Lower leg skin (tissue), 4 donors: ENCODE data around the gene TUT7. TPM values are rescaled to one million over a fixed set of nuclear protein-coding genes. Genes with fewer than 3 reads are reported as not detected.
"Not testable (repeated sequence)": the region's sequence is repeated elsewhere in the genome, so short reads cannot be mapped to it uniquely, and the experiment has no call there.

Experiments
- DNase-seq, 2 donors: peaks; one replicate each; pipeline ENCODE4 v3.0.0-alpha.2; 2019; ENCODE audit warnings: low spot score in 2 of 2
- H3K4me3 ChIP-seq: fragments of 200-600 bp; sonication (generic); 2 replicates; pipeline ENCODE4 v1.5.1; 2017; ENCODE audit warnings: mild to moderate bottlenecking, low read depth; ENCODE audit not compliant: poor library complexity, severe bottlenecking
- POLR2A ChIP-seq, 2 donors: fragments of 450-650 bp; IDR thresholded peaks; one replicate each; pipeline ENCODE4 v1.6.1; 2016 to 2017; ENCODE audit warnings: antibody characterized with exemption in 2 of 2, mild to moderate bottlenecking in 1 of 2, moderate library complexity in 1 of 2
- WGBS, 2 donors: methylation state at CpG; one replicate each; pipeline ENCODE4 v1.1.5; 2018; 5-methylcytosine and 5-hydroxymethylcytosine counted together
- intact Hi-C: fragments of 100-400 bp; cut with DNase I; formaldehyde crosslinking; loops from one replicate; pipeline ENCODE4 v1.15.0; 2023; ENCODE audit warnings: low total_unique reads
- total RNA-seq, 4 donors: library from RNA; depleted of rRNA; stranded (reverse); fragments of >200 nt; gene quantifications; one replicate each; pipeline ENCODE4 v1.1.0, GENCODE V29; 2016
- TF ChIP-seq, protein P1 (sequence below), 3 donors: fragments of 450-650 bp; IDR thresholded peaks; one replicate each; pipeline ENCODE4 v1.5.1; 2016; ENCODE audit warnings: antibody characterized with exemption in 3 of 3, mild to moderate bottlenecking in 3 of 3, moderate library complexity in 2 of 3

The TUT7 gene
- total RNA-seq, 4 donors from 2014 or later, result 75.9 to 132 (median 89.5) TPM

DNA sequence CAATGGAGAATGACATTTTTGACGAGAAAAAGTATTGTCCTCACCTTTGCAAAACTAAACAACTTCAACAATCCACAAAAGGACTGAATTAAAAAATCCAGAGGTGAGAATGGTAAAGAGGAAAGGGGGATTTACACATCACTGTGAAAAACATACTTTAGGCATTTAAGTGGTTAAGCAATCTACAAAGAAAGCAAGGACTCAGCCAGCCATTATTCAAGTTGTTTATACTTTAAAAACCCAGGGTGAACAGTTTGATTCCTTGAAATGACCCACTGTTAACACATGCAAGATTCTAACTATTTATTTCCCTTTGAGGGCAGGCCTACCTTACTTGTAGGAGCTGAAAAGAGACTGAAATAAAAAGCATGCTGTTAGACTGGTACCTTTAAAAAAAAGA is 29.3 kb downstream of the TUT7 start:
- intact Hi-C loops, result no loop called here
- H3K4me3 ChIP-seq, result no peak overlapping the region
- no peak for DNase-seq
- 91 to 95% methylated on average over 1 of the region's 1 CpG for WGBS, 2 donors
- TF ChIP-seq, protein P1, sequence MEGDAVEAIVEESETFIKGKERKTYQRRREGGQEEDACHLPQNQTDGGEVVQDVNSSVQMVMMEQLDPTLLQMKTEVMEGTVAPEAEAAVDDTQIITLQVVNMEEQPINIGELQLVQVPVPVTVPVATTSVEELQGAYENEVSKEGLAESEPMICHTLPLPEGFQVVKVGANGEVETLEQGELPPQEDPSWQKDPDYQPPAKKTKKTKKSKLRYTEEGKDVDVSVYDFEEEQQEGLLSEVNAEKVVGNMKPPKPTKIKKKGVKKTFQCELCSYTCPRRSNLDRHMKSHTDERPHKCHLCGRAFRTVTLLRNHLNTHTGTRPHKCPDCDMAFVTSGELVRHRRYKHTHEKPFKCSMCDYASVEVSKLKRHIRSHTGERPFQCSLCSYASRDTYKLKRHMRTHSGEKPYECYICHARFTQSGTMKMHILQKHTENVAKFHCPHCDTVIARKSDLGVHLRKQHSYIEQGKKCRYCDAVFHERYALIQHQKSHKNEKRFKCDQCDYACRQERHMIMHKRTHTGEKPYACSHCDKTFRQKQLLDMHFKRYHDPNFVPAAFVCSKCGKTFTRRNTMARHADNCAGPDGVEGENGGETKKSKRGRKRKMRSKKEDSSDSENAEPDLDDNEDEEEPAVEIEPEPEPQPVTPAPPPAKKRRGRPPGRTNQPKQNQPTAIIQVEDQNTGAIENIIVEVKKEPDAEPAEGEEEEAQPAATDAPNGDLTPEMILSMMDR (IDR thresholded peaks at IDR 0.05), result no peak
- TF ChIP-seq POLR2A (IDR thresholded peaks at IDR 0.05), result no peak

DNA sequence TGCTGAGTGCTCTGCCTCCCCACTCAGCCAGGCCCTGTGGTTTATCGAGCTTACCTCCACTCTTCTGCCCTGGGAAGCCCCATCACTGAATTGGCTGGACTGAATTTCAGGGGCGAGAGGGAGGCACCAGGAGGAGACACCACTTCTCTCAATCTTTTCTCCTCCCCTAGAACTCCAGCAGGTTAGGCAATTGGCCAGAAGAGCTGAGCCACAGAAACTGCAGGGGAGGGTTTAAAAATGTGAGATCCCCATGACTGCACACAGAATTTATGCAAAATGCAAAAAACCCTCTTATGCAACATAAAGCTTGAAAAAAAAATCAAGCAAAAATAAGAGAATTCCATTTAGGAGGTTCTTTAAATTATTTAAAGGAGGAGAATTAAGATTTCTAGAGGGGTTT is 29.9 kb downstream of the TUT7 start:
- TF ChIP-seq, protein P1 (IDR thresholded peaks at IDR 0.05), result no peak
- no peak for TF ChIP-seq POLR2A (IDR thresholded peaks at IDR 0.05)
- WGBS, 2 donors, result 83 to 84% methylated on average over 2 of the region's 2 CpGs
- H3K4me3 ChIP-seq, result no peak overlapping the region
- DNase-seq, result no peak
- intact Hi-C loops, result no loop called here

DNA sequence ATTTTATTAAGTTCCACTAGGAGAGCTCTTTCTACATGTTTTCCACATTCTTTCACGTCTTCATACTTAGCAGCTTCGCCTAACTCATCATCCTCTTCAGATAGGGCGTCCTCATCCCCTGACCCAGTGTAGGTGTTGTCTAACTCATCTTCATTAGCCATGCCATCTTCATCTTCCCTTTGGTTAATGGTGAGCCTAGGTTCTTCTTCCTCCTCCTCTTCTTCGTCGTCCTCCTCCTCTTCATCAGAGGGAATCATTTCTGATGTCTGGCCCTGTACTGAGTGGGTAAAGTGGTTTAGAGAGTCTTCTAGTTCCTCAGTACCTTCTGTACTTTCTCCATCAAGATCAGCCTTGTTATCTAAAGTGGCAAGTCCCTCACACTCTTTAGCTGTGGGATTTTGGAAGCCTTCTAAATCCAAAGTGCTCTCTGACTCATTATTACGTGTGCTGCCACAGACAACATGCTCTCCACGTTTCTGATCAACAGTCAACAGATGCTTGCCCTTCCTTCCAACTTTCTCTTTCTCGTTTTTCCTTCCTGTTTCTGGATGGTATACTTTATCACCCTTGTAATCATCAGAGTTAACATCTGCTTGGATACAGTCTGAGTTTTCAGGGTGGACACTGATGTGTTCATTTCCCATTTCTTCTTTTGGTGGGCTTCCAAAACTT is 31.1 kb downstream of the TUT7 start:
- no peak for DNase-seq
- H3K4me3 ChIP-seq, result no peak overlapping the region
- 72 to 80% methylated on average over 8 of the region's 8 CpGs for WGBS, 2 donors
- TF ChIP-seq, protein P1 (IDR thresholded peaks at IDR 0.05), result no peak
- no peak for TF ChIP-seq POLR2A (IDR thresholded peaks at IDR 0.05)
- intact Hi-C loops, result no loop called here

DNA sequence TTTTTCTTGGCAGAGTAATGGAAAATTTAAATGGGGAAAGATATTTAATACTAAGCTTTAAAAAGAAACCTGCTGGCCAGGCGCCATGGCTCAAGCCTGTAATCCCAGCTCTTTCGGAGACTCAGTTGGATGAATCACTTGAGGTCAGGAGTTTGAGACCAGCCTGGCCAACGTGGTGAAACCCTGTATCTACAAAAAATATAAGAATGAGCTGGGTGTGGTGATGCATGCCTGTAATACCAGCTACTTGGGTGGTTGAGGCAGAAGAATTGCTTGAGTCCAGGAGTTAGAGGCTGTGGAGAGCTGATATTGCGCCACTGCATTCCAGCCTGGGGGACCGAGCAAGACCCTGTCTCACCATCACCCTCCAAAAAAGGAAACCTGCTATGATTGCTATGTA is 32.8 kb downstream of the TUT7 start:
- intact Hi-C loops, result no loop called here
- TF ChIP-seq, protein P1 (IDR thresholded peaks at IDR 0.05), result no peak
- TF ChIP-seq POLR2A (IDR thresholded peaks at IDR 0.05), result no peak
- WGBS, 2 donors, result 85 to 87% methylated on average over 5 of the region's 5 CpGs

DNA sequence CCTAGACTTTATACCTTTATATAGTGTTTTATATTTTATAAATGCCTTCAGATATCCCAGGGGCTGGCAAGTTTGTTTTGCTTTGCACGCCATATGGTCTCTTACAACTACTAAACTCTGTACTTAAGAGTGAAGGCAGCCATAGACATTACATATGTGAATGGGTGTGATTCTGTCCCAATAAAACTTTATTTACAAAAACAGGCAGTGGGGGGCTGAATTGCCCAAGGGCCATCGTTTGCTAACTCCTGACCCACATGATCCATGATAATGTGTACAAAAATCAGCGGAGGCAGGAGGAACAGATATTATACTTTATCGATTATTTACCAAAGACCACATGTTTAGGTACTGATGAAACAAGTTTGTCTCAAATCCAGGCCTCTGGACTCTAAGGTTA is 36.0 kb downstream of the TUT7 start:
- DNase-seq, result no peak
- WGBS, 2 donors, result 95 to 98% methylated on average over 4 of the region's 4 CpGs
- intact Hi-C loops, result no loop called here
- TF ChIP-seq, protein P1 (IDR thresholded peaks at IDR 0.05), result no peak
- TF ChIP-seq POLR2A (IDR thresholded peaks at IDR 0.05), result no peak
- no peak overlapping the region for H3K4me3 ChIP-seq

More for the DNA sequence above, 32.8 kb downstream of the TUT7 start:
- DNase-seq, result no peak
- H3K4me3 ChIP-seq, result no peak overlapping the region

DNA sequence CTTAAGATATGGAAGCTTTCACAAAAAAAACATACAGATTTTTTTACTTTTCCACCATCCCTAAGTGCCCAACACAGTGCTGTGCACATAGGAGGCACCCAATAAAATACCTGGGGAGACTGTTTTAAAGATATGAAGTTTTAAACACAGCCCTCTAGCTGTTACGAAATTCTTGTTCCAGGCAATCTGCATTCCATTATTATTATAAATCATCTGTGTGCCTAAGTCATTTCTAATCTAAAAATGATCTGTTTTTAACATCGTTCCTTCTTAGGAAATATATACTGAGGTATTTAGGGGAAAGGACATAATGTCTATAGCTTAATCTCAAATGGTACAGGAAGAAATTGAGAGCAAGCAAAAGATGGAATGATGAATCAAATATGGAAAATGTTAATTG is 39.1 kb downstream of the TUT7 start:
- TF ChIP-seq, protein P1 (IDR thresholded peaks at IDR 0.05), result no peak
- no peak for TF ChIP-seq POLR2A (IDR thresholded peaks at IDR 0.05)
- no peak for DNase-seq
- 50 to 71% methylated on average over 2 of the region's 2 CpGs for WGBS, 2 donors
- no peak overlapping the region for H3K4me3 ChIP-seq
- intact Hi-C loops, result no loop called here

DNA sequence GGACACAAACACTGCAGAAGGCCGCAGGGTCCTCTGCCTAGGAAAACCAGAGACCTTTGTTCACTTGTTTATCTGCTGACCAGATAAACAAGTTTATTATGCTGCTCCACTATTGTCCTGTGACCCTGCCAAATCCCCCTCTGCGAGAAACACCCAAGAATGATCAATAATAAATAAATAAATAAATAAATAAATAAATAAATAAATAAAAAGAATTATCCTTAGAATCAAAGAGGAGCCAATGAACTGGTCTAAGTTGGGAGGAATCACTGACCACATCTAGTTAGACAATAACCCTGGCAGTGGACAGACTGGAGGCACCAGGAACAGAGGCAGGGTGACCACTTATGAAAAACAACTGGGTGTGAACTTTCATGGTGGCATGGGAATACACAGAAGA is 41.3 kb downstream of the TUT7 start:
- intact Hi-C loops, DNase-seq, H3K4me3 ChIP-seq: not testable (repeated sequence)
- WGBS, 2 donors, result 95 to 100% methylated on average over 2 of the region's 2 CpGs
